Colon (tissue), 2 donors: ENCODE measurements around the gene DHFR.

Experiments used
- FAIRE-seq: peaks from 2 replicates; lab custom pipeline; 2012; peaks lifted over from hg19 to GRCh38; lab: Jason Lieb, UNC
- donor health status: control.
- donor health status: control.

The DHFR gene

DNA sequence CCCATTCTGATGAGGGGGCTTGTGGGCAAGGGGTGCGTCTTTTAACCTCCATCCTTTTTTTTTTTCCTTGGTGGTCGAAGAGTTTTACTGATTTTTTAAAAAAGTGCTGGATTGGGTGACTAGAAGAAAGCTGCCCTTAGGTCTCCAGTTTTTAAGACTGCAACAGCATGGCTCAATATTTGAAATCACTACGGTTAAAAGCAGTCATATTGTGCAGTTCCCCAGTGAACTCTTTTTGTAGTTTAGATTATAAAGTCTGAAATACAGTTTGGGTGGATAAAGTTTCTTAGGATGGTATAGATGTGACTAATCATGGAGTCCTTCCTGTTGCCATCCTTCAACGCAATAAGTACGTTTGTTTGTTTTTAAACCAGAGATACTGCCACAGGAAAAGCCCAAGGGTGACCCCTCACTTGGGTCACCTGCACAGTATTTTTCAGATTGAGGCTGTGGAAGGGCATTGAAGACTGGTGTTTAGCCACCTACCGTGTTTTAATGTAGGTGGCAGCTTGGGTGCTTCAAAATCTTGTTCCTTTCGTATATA, 520 bp upstream of the DHFR start:
- no peak for FAIRE-seq

DNA sequence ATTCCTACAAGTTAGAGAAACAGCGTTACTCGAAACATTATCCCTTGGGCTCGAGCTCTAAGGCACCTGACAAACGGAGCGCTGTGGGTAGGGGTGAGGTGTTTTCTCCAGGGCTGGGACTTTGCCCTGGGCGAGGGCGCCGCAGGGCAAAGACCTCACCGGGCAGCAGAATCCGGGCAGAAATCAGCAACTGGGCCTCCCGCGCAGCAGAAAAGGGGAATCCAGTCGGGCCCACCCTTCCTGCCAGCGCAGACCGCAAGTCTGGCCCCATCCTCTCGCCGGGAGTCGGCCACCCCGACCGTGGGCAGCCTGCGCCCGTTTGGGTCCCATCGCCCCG, 761 bp downstream of the DHFR start:
- no peak for FAIRE-seq

DNA sequence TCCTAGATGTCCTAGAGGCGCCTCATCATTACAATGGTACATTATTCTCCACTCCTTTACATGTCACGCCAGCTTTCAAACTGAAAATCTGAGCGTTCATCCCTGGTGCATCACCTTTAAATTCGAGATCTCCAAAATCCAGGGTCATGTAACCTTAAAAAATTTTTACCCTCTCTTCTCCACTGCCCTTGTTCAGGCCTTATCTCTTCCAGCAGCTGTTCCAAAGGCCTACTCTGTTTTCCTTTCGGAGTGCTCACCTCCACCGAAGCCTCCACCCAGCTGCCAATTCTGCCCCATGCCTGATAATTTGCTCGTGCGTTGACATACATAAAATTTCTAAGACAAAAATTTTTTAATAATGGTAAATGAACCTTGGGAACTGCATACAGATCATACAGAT, 1.3 kb downstream of the DHFR start:
- FAIRE-seq = no peak

DNA sequence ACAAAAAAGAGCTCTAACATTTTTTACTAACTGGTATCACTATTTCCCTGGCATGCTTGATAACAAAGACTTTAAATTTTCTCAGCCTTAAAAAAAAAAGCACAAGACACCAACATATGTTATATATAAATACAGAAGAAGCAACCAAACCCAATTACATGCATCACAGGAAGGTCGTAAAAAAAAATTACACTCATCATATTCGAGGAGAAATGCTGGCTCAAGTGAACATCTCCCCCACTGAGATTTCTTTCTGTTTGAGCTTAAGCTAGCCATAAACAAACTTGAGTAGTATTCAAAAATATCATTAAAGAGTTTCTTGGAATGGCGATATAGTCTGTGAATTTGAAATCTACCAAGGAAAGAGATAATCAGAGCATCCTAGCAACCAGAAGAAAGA, 7.9 kb downstream of the DHFR start:
- FAIRE-seq = no peak

DNA sequence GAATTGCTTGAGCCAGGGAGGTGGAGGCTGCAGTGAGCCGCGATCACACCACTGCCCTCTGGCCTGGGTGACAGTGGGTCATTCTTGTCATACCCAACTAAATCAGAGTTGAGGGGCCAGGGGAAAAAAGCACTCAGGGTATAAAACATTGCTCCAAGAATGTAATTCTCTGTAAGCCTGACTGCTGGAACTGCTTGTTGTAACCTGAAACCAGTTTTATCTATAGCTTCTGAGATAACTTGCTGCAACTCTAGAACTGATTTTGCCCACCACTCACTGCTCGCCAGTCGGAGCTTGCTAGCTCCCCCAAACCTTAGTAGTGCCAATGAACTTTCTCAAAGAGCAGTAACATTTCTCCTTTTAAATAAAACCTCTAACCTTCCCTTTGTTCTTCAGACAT, 9.9 kb downstream of the DHFR start:
- no peak for FAIRE-seq

DNA sequence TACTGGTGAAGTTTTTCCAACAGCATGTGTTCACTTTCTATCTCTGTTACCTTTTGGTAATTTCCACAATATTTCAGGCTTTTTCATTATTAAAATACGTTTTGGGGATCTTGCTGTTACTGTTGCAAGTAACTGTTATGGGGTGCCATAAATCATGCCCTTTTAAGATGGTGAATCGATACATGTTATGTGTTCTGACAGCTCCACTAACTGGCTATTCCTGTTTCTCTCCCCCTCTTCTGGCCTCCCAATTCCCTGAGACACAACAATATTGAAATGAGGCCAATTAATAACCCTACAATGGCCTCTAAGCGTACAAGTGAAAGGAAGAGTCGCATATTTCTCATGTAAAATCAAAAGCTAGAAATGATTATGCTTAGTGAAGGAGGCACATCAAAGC, 13.4 kb downstream of the DHFR start:
- no peak for FAIRE-seq

DNA sequence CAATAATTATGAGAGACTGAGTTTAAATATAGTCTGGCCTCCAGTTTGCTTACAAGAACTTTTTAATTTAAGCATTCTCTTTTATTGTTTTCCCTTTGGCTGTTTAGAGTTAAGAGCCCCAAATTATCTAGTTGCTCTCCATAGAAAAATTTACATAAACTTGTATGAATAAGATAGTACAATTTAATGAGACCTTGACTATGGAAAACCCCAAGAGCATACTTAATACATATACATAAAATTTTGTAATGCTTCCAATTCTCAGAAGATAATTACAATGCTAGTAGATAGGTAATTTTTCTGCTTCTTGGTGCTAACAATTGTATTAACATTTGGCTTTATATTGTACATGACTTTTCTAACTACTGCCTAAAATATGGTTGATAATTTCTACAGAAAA, 20.6 kb downstream of the DHFR start:
- no peak for FAIRE-seq

DNA sequence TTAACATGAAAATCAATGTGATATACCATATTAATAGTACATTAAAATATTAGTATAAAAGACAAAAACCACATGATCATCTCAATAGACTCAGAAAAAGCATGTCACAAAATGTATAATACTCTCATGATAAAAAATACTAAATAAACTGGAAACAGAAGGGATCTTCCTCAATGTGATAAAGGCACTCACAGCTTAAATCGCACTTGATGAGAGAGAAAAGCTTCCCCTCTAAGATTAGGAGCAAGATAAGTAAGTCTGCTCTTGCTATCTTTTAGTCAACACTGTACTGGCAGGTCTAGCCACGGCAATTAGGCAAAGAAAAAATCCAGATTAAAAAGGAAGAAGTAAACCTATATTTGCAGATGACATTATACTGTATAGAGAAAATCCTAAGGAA, 22.1 kb downstream of the DHFR start:
- no peak for FAIRE-seq

DNA sequence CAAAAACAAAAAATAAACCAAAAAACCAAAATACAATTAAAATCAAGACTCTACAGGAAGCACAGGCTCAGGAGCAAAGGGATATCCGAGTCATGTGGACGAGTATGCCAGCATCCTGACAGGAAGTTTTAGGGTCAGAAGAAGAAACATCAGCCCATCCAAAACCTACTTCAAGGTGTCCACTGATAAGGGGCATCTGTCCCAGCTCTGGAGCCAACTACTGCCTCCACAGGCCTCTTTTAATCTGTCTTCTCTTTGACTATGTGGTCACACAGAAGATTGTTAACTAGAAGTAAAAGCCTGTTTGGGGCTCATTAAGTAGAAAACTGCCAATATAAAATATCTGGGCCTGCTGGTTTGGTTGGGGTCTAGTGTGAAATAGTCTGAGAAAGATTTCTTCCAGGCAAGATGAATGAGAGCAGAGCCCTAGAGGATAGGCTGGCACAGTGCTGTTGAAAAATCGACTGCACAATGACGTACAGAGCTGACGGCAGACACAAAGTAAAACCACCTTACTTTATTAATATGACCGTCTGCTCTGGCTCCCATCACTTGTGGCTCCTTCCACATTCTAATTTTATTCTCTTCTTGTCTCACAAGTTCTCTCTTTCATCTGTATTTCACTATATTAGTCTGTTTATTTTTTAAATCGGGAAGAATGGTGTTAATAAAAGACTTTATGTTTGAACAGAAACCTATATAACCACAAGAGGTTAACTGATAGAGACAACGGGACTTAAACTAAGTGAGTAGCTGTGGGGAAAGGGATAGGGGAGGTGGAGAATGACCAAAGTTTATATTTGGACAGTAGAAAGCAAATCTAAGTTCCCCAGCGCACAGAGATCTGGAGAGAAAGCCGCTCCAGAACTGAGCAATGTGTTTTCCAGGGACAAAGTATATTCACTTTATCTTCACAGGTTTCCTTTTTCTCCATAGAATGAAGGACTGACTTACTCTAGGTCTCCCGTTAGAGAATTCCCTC, 23.2 kb downstream of the DHFR start:
- FAIRE-seq = no peak

DNA sequence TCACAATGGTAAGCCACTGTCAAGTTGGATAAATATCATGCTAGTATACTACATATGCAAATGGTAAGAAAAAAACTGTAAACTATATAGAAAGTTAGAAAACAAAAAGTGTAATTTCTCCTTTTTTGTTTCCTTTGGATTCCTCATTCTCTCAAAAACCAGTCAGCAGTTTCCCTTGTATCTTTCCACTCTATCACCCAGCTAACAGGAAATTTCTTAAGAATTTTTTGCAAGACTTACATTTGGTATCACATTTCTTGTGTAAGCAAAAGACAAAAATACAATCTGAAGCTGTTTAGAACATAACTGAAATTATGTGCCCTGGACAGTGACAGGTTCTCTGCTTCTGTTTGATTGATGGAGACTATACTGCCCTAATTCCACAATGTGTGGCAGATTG, 25.5 kb downstream of the DHFR start:
- no peak for FAIRE-seq

DNA sequence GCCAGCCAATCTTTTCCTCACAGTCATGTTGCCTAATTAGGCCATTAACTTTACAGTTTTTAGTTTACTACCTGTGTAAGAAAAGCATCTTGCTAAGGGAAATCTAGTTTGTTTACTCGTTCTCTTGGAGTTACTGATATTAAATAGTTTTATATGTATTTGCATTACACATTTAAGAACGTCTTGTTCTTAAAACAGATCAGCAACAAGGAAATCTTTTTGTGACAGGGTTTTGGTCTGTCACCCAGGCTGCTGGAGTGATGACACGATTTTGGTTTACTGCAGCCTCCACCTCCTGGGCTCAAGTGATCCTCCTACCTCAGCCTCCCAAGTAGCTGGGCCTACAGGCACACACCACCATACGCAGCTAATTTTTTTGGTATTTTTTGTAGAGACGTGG, 29.6 kb downstream of the DHFR start:
- FAIRE-seq = no peak

DNA sequence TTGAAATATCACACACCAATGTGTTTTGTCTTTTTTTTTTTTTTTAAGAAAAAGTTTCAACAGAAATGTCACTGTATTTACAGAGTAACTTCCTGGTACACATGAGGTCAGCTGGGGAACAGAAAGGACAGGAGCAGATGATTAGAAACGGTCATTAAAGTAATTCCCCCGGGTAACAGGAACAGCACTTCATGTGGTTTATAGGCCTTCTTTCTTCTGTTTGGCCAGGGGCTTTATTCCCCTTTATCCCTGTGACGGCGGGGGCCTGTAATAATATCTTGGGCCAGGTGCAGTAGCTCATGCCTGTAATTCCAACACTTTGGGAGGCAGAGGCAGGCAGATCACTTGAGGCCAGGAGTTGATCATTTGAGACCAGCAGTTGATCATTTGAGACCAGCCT, 30.8 kb downstream of the DHFR start:
- no peak for FAIRE-seq

DNA sequence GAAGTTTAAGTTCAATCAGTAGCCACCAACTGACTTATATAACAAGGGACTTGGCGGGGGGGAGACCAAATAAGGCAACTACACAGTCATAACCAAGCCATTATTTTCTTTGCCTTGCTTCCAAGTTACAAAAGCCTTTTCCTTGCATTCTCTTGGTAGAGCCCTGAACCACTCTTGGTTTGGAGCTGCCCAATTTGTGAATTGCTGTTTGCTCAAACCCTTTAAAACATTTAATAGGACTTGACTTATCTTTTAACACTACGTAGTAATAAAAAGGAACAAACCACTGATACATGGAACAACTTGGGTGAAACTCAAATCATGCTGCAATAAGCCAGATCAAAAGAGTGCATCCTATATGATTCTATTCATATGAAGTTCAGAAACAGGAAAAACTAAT, 32.0 kb downstream of the DHFR start:
- FAIRE-seq = no peak

DNA sequence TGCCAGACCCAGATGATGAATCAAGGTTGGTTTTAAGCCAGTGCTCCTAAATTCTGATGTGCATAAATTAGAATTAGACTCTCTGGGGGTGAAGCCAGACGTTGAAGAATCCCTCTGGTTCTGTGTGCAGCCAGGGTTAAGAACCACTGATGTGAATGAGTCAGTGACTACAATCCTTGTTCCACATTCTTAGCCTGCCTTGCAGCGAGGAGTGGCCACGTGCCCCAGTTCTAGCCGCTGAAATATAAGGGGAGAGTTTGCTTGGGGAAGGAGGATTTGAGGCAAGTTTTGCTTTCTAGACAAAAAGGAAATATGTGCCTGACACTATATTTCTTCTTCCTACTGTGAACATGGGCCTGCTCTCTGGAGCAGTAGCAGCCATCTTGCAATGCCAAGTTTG, 34.6 kb downstream of the DHFR start:
- no peak for FAIRE-seq

DNA sequence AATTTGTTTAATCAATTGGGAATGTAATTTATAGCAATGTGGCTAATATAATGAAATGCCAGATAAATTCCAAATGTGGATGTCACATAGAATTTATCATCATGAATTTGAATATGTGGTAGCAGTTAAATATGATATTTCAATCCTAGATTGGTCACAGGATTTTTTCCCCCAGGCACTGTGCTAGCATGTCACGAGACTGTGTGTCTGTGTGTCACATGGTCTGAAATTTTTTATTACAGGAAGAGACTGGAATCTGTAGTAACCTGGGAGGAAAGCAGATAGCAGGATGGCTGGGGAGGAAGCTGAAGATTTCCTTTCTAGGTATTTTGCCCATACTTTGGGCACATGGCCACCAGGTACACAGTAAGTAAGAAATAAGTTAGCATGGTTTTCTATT, 35.7 kb downstream of the DHFR start:
- no peak for FAIRE-seq

DNA sequence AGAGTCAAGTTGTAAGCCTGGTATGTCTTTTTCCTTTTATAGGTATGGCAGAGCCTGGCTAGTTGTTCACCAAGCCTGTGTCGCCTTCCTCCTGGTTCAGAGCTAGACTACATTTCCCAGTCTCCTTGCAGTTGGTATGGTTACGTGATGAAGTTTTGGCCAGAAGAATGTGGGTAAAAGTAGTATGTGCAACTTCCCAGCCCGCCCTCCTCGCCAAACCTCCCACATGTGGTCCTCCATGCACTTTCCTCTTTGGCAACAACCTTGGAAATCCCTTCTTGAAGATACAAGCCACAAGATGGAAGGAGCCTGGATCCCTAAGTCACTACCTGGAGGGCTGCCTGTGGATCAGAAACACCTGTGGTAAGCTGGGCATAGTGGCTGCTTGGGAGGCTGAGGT, 36.3 kb downstream of the DHFR start:
- FAIRE-seq = no peak

DNA sequence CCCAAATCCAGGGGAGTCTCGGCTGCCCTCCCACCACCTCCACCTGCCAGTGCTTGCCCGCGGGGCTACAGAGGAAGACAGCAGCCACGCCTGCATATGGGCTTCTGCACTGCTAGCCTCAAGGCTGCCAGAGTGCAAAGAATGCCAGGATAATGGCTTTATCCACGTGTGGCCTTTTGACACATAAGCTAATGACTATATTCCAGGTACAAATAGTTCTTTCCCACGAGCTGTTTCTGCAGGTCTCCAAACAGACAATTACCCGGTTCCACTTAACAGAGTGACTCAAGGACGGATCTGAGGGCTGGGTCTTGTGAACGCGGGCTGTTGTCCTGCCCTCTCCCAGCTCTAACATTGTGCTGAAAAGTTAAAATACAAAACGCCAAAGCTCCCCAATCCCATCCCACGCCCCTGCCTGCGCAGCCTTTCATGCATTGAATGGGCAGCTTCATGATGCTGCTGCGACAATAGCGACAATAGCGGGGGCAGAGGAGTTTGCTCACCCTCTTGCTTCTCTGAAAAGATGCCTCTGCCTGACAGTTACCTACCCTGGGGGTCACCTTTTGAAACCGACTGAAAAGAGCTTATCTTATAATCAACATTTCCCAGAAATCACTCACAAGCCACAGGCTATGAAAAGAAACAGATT, 39.4 kb downstream of the DHFR start:
- FAIRE-seq = no peak

DNA sequence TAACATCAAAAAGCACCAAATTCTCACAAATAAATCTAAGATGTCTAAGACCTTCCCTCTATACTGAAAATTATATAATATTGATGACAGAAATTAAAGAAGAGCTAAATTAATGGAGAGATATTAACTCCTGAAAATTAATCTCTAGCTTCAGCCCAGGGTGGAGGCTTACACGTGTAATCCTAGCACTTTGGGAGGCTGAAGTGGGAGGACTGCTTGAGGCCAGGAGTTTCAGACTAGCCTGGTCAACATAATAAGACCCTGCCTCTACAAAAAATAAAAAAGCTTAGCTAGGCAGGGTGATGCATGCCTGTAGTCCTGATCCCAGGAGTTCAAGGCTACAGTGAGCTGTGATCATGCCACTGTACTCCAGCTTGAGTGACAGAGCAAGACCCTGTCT, 45.1 kb downstream of the DHFR start:
- FAIRE-seq = no peak

DNA sequence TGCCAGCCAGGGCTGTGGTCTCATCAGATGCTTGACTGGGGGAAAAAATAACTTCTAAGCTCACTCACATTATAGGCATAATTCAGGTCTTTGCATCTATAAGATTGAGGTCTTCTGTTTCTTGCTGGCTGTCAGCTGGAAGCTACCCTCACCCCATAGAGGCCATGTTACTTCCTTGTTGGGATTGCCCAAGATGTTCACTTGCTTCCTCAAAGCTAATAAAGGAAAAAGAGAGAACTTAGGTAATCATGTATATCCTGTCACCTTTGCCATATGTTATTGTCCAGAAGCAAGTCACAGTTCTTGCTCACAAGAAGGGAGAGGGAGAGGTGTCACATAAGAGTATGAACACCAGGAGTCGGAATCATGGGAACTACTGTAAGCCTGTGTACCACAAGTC, 46.1 kb downstream of the DHFR start:
- FAIRE-seq = no peak

DNA sequence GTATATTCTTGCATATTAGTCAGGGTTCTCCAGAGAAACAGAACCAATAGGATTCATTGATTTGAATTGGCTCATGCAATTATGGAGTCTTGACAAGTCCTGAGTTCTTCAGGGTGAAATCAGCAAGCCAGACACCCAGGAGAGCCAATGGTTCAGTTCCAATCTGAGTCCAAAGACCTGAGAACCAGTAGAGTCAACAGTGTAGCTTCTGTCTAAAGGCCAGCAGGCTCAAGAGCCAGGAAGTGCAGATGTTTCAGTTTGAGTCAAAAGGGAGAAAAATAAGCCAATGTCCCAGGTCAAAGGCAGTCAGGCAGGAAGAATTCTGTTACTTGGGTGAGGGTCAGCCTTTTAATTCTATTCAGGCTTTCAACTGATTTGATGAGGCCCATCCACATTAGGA, 47.0 kb downstream of the DHFR start:
- FAIRE-seq = no peak

DNA sequence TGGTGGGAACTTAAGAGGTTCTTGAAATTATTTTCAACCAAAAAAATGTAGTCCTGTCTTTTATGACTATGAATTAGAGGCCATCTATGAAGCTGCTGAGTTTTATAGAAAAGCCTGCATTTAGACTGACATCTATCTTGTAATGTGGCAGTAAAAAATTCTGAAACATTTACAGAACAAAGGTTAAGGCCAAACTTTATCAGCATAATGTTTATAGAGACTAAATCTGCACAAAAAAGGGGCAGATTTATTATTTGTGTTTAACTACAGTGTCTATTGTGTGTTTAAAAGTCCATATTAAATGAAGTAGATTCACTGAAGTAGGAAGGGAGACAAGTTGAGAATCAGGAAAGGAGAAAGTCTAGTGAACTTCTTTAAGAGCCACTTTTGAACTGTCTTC, 47.4 kb downstream of the DHFR start:
- FAIRE-seq = no peak

DNA sequence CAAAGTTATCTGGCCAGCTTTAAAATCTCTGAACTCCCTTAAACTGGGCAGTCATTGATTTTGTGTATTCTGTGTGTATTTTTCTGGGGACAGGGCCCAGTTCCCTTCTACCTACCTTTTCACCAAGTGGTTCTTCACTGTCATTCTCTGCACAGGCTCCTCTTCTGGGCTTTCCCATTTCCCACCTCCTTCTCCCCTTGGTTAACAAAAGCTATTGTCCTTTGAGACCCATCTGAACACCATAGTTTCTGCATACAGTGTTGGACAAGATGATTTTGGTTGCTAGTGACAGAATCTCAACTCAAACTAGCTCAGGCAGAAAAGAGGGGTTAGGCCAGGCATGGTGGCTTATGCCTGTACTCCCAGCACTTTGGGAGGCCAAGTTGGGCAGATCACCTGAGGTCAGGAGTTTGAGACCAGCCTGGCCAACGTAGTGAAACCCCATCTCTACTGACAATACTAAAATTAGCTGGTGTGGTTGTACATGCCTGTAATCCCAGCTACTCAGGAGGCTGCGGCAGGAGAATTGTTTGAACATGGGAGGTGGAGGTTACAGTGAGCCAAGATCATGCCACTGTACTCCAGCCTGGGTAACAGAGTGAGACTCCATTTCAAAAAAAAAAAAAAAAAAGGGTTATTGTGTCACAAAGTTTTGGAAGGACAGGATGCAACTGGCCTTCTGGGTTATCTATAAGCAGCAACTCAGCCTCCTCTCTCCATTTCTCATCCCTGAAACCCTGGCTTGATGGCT, 53.7 kb downstream of the DHFR start:
- FAIRE-seq = no peak

DNA sequence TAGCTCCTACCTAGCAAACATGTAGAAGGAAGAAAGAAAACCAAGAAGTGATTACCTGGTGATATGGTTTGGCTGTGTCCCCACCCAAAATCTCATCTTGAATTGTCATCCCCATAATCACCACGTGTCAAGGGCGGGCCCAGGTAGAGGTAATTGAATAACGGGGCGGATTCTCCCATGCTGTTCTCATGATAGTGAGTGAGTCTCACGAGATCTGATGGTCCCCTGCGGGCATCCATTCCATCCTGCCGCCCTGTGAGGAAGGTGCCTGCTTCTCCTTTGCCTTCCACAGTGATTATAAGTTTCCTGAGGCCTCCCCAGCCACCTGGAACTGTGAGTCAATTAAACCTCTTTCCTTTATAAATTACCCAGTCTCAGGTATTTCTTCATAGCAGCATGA, 57.3 kb downstream of the DHFR start:
- FAIRE-seq = no peak
